H1 (cell line): Measurements from ENCODE around the gene PANX3. TPM values are rescaled to one million over a fixed set of nuclear protein-coding genes. Genes with fewer than 3 reads are reported as not detected.

Experiments used
- CTCF ChIA-PET: fragments of 300-600 bp; sonication (Branson Sonifier 250); formaldehyde crosslinking; loops from one replicate; lab custom pipeline; 2021; ENCODE audit not compliant: partially characterized antibody; lab: Charles Lee
- POLR2A ChIA-PET: fragments of 300-600 bp; sonication (Branson Sonifier 250); formaldehyde crosslinking; loops from one replicate; lab custom pipeline; 2021; ENCODE audit warnings: inconsistent platforms; ENCODE audit not compliant: partially characterized antibody; lab: Charles Lee
- DNase-seq, 2 experiments: peaks; one replicate each; pipeline versions ENCODE4 v3.0.0 to v3.0.0-alpha.2; 2010 to 2022; ENCODE audit warnings: low spot score in 2 of 2, low read depth in 1 of 2, mixed read lengths in 1 of 2
- FAIRE-seq: peaks from 2 replicates; lab custom pipeline; 2011; peaks lifted over from hg19 to GRCh38; lab: Jason Lieb, UNC
- H2AFZ ChIP-seq: 2 replicates; pipeline ENCODE4 v1.8.1; 2012; ENCODE audit warnings: low read length, inconsistent platforms
- H2AK5ac ChIP-seq: 2 replicates; pipeline ENCODE4 v1.6.1; 2013; ENCODE audit warnings: low read depth, low read length
- H2BK120ac ChIP-seq: replicated peaks from 2 replicates; pipeline ENCODE3; 2013; ENCODE audit warnings: low read depth, low read length, inconsistent platforms
- H2BK12ac ChIP-seq: 2 replicates; pipeline ENCODE4 v1.6.1; 2013; ENCODE audit warnings: low read depth, low read length
- H2BK15ac ChIP-seq: 2 replicates; pipeline ENCODE4 v1.6.1; 2013; ENCODE audit warnings: low read length
- H2BK20ac ChIP-seq: 2 replicates; pipeline ENCODE4 v1.6.1; 2013; ENCODE audit warnings: low read length
- H2BK5ac ChIP-seq: 2 replicates; pipeline ENCODE4 v1.6.1; 2013; ENCODE audit warnings: low read depth, low read length
- H3K14ac ChIP-seq: 2 replicates; pipeline ENCODE4 v1.6.1; 2013; ENCODE audit warnings: inconsistent platforms; ENCODE audit not compliant: insufficient read length
- H3K18ac ChIP-seq: 2 replicates; pipeline ENCODE4 v1.6.1; 2013; ENCODE audit warnings: low read length; ENCODE audit errors: extremely low read depth
- H3K23ac ChIP-seq: 2 replicates; pipeline ENCODE4 v1.6.1; 2013; ENCODE audit warnings: inconsistent platforms; ENCODE audit not compliant: insufficient read length
- H3K23me2 ChIP-seq: 2 replicates; pipeline ENCODE4 v1.6.1; 2013; ENCODE audit warnings: low read depth, low read length
- H3K27ac ChIP-seq: 2 replicates; pipeline ENCODE4 v1.6.1; 2011; ENCODE audit warnings: low read depth, low read length, inconsistent platforms
- H3K27me3 ChIP-seq, 4 experiments: replicated peaks in 1 of 4; 1 replicate in 1 of 4; 2 replicates in 3 of 4; pipeline versions ENCODE4 v1.6.1 to v1.8.1; 2011 to 2013; ENCODE audit warnings: low read length in 3 of 4, mild to moderate bottlenecking in 3 of 4, inconsistent platforms in 2 of 4, mixed read lengths in 2 of 4, moderate library complexity in 1 of 4; ENCODE audit not compliant: control insufficient read depth in 3 of 4, insufficient read depth in 3 of 4; ENCODE audit errors: extremely low read depth in 1 of 4
- H3K36me3 ChIP-seq, 4 experiments: 2 replicates each; pipeline versions ENCODE4 v1.6.1 to v1.8.1; 2011 to 2013; ENCODE audit warnings: mild to moderate bottlenecking in 4 of 4, low read length in 3 of 4, moderate library complexity in 2 of 4, control low read depth in 1 of 4, inconsistent platforms in 1 of 4; ENCODE audit not compliant: insufficient read depth in 4 of 4, control insufficient read depth in 2 of 4
- H3K4ac ChIP-seq: replicated peaks from 2 replicates; pipeline ENCODE3; 2013; ENCODE audit warnings: low read length, low read depth, mixed read lengths, inconsistent platforms; ENCODE audit not compliant: insufficient read length
- H3K4me1 ChIP-seq, 4 experiments: replicated peaks in 1 of 4; 1 replicate in 1 of 4; 2 replicates in 3 of 4; pipeline versions ENCODE4 v1.6.1 to v1.8.1; 2011 to 2013; ENCODE audit warnings: low read length in 3 of 4, inconsistent platforms in 2 of 4, mixed read lengths in 1 of 4; ENCODE audit not compliant: insufficient read depth in 4 of 4, control insufficient read depth in 3 of 4
- H3K4me2 ChIP-seq, 2 experiments: 2 replicates each; pipeline versions ENCODE4 v1.6.1 to v1.8.1; 2011 to 2013; ENCODE audit warnings: low read depth in 2 of 2, low read length in 2 of 2, control low read depth in 1 of 2, inconsistent platforms in 1 of 2, mild to moderate bottlenecking in 1 of 2; ENCODE audit not compliant: insufficient read depth in 1 of 2
- H3K4me3 ChIP-seq, 4 experiments: fragments of 200-600, 300-600 bp in 1 of 4; sonication (generic), shearing (Covaris generic), sonication (Bioruptor Twin) in 1 of 4; 2 replicates each; pipeline versions ENCODE4 v1.5.1 to v1.8.1; 2011 to 2016; ENCODE audit warnings: low read length in 4 of 4, low read depth in 3 of 4, control low read depth in 2 of 4, inconsistent platforms in 2 of 4, mild to moderate bottlenecking in 2 of 4, mixed read lengths in 1 of 4, moderate library complexity in 1 of 4; ENCODE audit not compliant: insufficient read depth in 2 of 4; ENCODE audit errors: extremely low read depth in 1 of 4
- H3K56ac ChIP-seq: replicated peaks from 2 replicates; pipeline ENCODE3; 2013; ENCODE audit warnings: low read depth, mild to moderate bottlenecking, mixed read lengths, low read length, inconsistent platforms; ENCODE audit not compliant: insufficient read length
- H3K79me1 ChIP-seq: 2 replicates; pipeline ENCODE4 v1.6.1; 2013; ENCODE audit warnings: low read depth, low read length, control low read depth
- H3K79me2 ChIP-seq, 2 experiments: 2 replicates each; pipeline versions ENCODE4 v1.6.1 to v1.8.1; 2012 to 2013; ENCODE audit warnings: low read length in 2 of 2, mild to moderate bottlenecking in 2 of 2, inconsistent platforms in 1 of 2; ENCODE audit not compliant: insufficient read depth in 2 of 2, control insufficient read depth in 1 of 2
- H3K9ac ChIP-seq, 4 experiments: replicated peaks in 1 of 4; 1 replicate in 1 of 4; 2 replicates in 3 of 4; pipeline versions ENCODE4 v1.6.1 to v1.8.1; 2011 to 2013; ENCODE audit warnings: low read depth in 3 of 4, low read length in 3 of 4, control low read depth in 2 of 4, mild to moderate bottlenecking in 2 of 4, moderate library complexity in 2 of 4, inconsistent platforms in 1 of 4; ENCODE audit errors: extremely low read depth in 1 of 4
- H3K9me3 ChIP-seq, 2 experiments: 2 replicates each; pipeline versions ENCODE4 v1.6.1 to v1.8.1; 2012 to 2013; ENCODE audit warnings: mild to moderate bottlenecking in 2 of 2, moderate library complexity in 2 of 2, control low read depth in 1 of 2, inconsistent platforms in 1 of 2, low read depth in 1 of 2, low read length in 1 of 2, mixed read lengths in 1 of 2; ENCODE audit not compliant: insufficient read depth in 2 of 2
- H4K20me1 ChIP-seq, 2 experiments: replicated peaks in 1 of 2; 2 replicates each; pipeline versions ENCODE3 to v1.8.1; 2011 to 2013; ENCODE audit warnings: inconsistent platforms in 2 of 2, low read length in 2 of 2, mild to moderate bottlenecking in 1 of 2; ENCODE audit not compliant: insufficient read depth in 2 of 2, control insufficient read depth in 1 of 2
- H4K5ac ChIP-seq: 2 replicates; pipeline ENCODE4 v1.6.1; 2013; ENCODE audit warnings: low read length, low read depth, mixed read lengths, inconsistent platforms; ENCODE audit not compliant: insufficient read length
- H4K8ac ChIP-seq: 2 replicates; pipeline ENCODE4 v1.8.0; 2013; ENCODE audit warnings: mild to moderate bottlenecking, moderate library complexity, low read length, inconsistent platforms; ENCODE audit not compliant: insufficient read depth; ENCODE audit errors: extremely low read depth
- H4K91ac ChIP-seq: replicated peaks from 2 replicates; pipeline ENCODE3; 2013; ENCODE audit warnings: low read length, mixed read lengths, inconsistent platforms; ENCODE audit not compliant: insufficient read length
- CEBPB ChIP-seq: IDR thresholded peaks from 2 replicates; pipeline ENCODE4 v1.6.1; 2012; ENCODE audit warnings: low read depth, low read length
- RAD21 ChIP-seq, 2 experiments: IDR thresholded peaks in 1 of 2; conservative IDR thresholded peaks in 1 of 2; 2 replicates each; pipeline ENCODE4 v1.6.1; 2011; ENCODE audit warnings: low read depth in 2 of 2, low read length in 2 of 2, improper control_type of control experiment in 1 of 2, inconsistent platforms in 1 of 2, mild to moderate bottlenecking in 1 of 2, moderate library complexity in 1 of 2
- TCF12 ChIP-seq: IDR thresholded peaks from 2 replicates; pipeline ENCODE4 v1.6.1; 2011; ENCODE audit warnings: low read depth, mild to moderate bottlenecking, low read length
- WGBS, 2 experiments: shearing (Covaris generic) in 1 of 2; methylation state at CpG; one replicate each; pipeline versions ENCODE4 v1.1.6 to v1.1.7; 2013 to 2015; ENCODE audit warnings: low lambda C conversion rate in 2 of 2, mixed read lengths in 2 of 2, inconsistent platforms in 1 of 2, low coverage in 1 of 2, missing lambda C conversion rate in 1 of 2; ENCODE audit not compliant: insufficient replicate concordance in 2 of 2, insufficient coverage in 1 of 2, insufficient read length in 1 of 2; ENCODE audit errors: extremely low coverage in 1 of 2, missing lambda C conversion rate in 1 of 2; 5-methylcytosine and 5-hydroxymethylcytosine counted together
- polyA plus RNA-seq, 7 experiments: library from polyadenylated mRNA; depleted of rRNA in 3 of 7; stranded (reverse) in 5 of 7; unstranded in 2 of 7; fragments of >200 nt in 5 of 7; fragments of 200-250 nt in 2 of 7; gene quantifications; 1 replicate in 5 of 7; 2 replicates in 1 of 7; 4 replicates in 1 of 7; pipeline versions ENCODE4 v1.2.1 to v1.2.3, GENCODE V29; 2011 to 2013; ENCODE audit warnings: missing spikeins in 2 of 7, mixed read lengths in 2 of 7
- total RNA-seq: library from RNA; stranded (reverse); fragmentation: NEBNext Ultra II Directional; extraction: Animal tissue kit (Norgen Biotek cat#: 25700); gene quantifications from 2 replicates; pipeline ENCODE4 v1.2.1, GENCODE V29; 2021

PANX3 gene
- total and polyA plus RNA-seq, 2 of the 8 experiments (the other 6 are each of a cell fraction or from before 2014, with no cell fraction given): not detected

GRCh38 chr11:124643605-124644425 is 32.6 kb downstream of the PANX3 start:
- no peaks in the 10 kb centered on the region for H4K20me1 ChIP-seq
- no peaks in the 10 kb centered on the region; the same call in 1 of the 2 replicates for H3K23me2 ChIP-seq
- ChIA-PET CTCF (interaction anchor here (0.6 to 8.6 kb wide), 37 partner anchors 11 to 255 kb away, joined by 3 to 69 read pairs (median 6); partner anchors contain the start of genes ESAM, PANX3, SIAE and SPA17), POLR2A (interaction anchor here (1.3 kb wide), 1 partner anchor 119 kb away, joined by 4 read pairs; no protein-coding TSS in a partner anchor)
- no peak overlapping the region for H3K23ac ChIP-seq
- H4K91ac ChIP-seq: no peak overlapping the region
- H3K56ac ChIP-seq: no peak overlapping the region
- H3K18ac ChIP-seq: no peak overlapping the region
- TF ChIP-seq TCF12 (no peak), CEBPB (0 out of 2 replicates have a peak, but pooled peaks have one; percentile 18), RAD21 (IDR thresholded peaks at IDR 0.05 in 1 of 2, conservative IDR thresholded peaks at IDR 0.05 in 1 of 2; ENCODE audit: low read depth in 2 of 2, low read length in 2 of 2) (no peak)
- H2BK5ac ChIP-seq: no peak overlapping the region
- peaks cover 0 to 4% (median 2%) of the 10 kb centered on the region in 4 experiments; a peak in 3 of 7 replicates for H3K4me1 ChIP-seq
- no peak overlapping the region for H2BK120ac ChIP-seq
- H3K9ac ChIP-seq: no peak overlapping the region
- no peak overlapping the region for H2BK12ac ChIP-seq
- H3K9me3 ChIP-seq: no peaks in the 10 kb centered on the region
- 57% methylated on average over 3 of the region's 3 CpGs; no CpG with 5 or more reads in 1 of the 2 experiments for WGBS, 2 experiments
- no peak overlapping the region for H3K4ac ChIP-seq
- no peaks in the 10 kb centered on the region for H3K36me3 ChIP-seq
- H3K27ac ChIP-seq: no peak overlapping the region
- DNase-seq (no peak), FAIRE-seq (peak; percentile 85)
- H3K4me2 ChIP-seq: no peak overlapping the region
- H3K27me3 ChIP-seq: no peaks in the 10 kb centered on the region
- H3K79me1 ChIP-seq: no peaks in the 10 kb centered on the region
- no peak overlapping the region for H4K5ac ChIP-seq
- no peak overlapping the region for H2AK5ac ChIP-seq
- no peak overlapping the region for H3K14ac ChIP-seq
- no peak overlapping the region for H2BK20ac ChIP-seq
- H2AFZ ChIP-seq: no peak overlapping the region
- H3K79me2 ChIP-seq: no peaks in the 10 kb centered on the region
- H3K4me3 ChIP-seq: no peak overlapping the region
- no peak overlapping the region for H4K8ac ChIP-seq
- H2BK15ac ChIP-seq: no peak overlapping the region
